Activated CD4-positive, alpha-beta T cell treated with anti-CD3 and anti-CD28 coated beads, Interleukin-2, amount 10 ng/mL, durations not matched to agents 24 days and 14 days (primary cell): ENCODE data around the gene GABRR1. TPM values are rescaled to one million over a fixed set of nuclear protein-coding genes. Genes with fewer than 3 reads are reported as not detected.
"Not testable (repeated sequence)": the region's sequence is repeated elsewhere in the genome, so short reads cannot be mapped to it uniquely, and the experiment has no call there.

Experiments used
- DNase-seq: peaks from one replicate; pipeline ENCODE4 v3.0.0; 2022
- H3K27ac Mint-ChIP-seq: one replicate; pipeline ENCODE4 v1.8.0; 2022; ENCODE audit warnings: mild to moderate bottlenecking, mixed read lengths
- H3K27me3 Mint-ChIP-seq: one replicate; pipeline ENCODE4 v1.8.0; 2022; ENCODE audit warnings: mixed read lengths
- H3K36me3 Mint-ChIP-seq: one replicate; pipeline ENCODE4 v1.8.0; 2022; ENCODE audit warnings: low read depth, mild to moderate bottlenecking, mixed read lengths
- H3K4me1 Mint-ChIP-seq: one replicate; pipeline ENCODE4 v1.8.0; 2021; ENCODE audit warnings: mixed read lengths
- H3K4me3 Mint-ChIP-seq: one replicate; pipeline ENCODE4 v1.8.0; 2022; ENCODE audit warnings: mild to moderate bottlenecking, moderate library complexity, mixed read lengths
- H3K9me3 Mint-ChIP-seq: one replicate; pipeline ENCODE4 v1.8.0; 2021; ENCODE audit warnings: mixed read lengths
- intact Hi-C: fragments of 100-400 bp; cut with micrococcal nuclease; formaldehyde crosslinking; loops from one replicate; pipeline ENCODE4 v1.15.1; 2023
- total RNA-seq: library from RNA; stranded (reverse); gene quantifications from 2 replicates; pipeline ENCODE4 v1.2.3, GENCODE V29; 2022

Gene GABRR1
- total RNA-seq, 1 donor from 2014 or later: not detected

DNA sequence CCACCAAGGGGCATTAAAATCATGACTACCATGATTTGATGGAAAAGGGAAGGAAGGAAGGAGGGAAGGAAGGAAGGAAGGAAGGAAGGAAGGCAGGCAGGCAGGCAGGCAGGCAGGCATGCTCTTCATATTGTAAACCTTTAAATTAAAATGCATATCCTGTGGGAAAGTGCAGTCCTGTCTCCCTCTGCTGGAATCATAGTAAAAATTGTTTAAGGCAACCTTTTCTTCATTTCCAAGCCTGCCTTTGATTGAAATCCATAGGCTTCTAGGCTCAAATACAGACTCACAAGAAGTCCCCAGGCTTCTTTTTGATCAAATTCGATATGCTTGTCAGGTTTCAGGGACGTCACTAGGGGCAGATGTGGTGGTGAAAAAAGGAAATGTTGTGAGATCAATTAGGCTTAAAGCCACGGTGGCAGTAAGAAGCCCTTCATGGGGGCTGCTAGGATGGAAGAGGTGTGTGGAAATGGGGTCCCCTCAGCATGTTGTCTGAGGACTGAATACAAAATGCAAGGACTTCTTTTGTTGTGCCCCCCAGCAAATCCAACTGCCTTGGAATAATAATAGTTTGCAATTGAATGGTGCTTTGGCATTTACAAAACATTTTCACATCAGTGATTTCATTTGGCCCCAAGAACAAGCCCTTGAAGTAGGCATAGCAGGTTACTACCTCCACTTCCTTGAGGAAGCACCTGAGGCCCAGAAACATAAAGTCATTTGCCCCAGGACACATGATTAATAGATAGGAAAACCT lies 25.6 kb upstream of the GABRR1 start:
- Mint-ChIP-seq H3K4me1 (peaks cover 9% of the 10 kb centered on the region), H3K9me3 (no peaks in the 10 kb centered on the region), H3K27me3 (peaks cover 18% of the 10 kb centered on the region), H3K36me3 (no peaks in the 10 kb centered on the region), H3K27ac (no peak overlapping the region), H3K4me3 (no peak overlapping the region)
- intact Hi-C loops: loop anchor here (2.0 to 5.0 kb wide), 2 partner anchors 120 to 260 kb away; no protein-coding TSS in a partner anchor
- no peak for DNase-seq

DNA sequence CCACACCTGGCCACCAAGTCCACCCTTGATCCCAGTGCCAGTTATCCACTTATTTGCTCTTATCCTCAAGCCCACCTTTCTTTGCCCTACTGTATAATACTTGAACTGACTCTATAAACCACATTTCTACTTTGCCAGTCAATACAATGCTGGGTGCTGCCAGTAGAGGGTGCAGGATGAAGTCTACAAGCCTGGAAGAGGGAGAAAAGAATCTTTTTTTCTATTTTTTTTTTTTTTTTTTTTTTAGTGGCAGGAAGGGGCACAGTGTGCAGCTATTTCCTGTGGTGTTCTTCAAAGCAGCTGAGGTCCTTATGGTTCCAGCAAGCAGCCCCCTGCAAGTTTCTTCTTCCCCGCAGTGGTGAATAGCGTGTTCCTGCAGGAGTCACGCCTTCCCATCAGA lies 22.2 kb upstream of the GABRR1 start:
- intact Hi-C loops: no loop called here
- peaks cover 4% of the 10 kb centered on the region for H3K9me3 Mint-ChIP-seq
- H3K27me3 Mint-ChIP-seq: peaks cover 26% of the 10 kb centered on the region
- peak; percentile 80 for DNase-seq
- H3K36me3 Mint-ChIP-seq: no peaks in the 10 kb centered on the region
- H3K4me3 Mint-ChIP-seq: no peak overlapping the region
- H3K4me1 Mint-ChIP-seq: peaks cover 9% of the 10 kb centered on the region
- no peak overlapping the region for H3K27ac Mint-ChIP-seq

DNA sequence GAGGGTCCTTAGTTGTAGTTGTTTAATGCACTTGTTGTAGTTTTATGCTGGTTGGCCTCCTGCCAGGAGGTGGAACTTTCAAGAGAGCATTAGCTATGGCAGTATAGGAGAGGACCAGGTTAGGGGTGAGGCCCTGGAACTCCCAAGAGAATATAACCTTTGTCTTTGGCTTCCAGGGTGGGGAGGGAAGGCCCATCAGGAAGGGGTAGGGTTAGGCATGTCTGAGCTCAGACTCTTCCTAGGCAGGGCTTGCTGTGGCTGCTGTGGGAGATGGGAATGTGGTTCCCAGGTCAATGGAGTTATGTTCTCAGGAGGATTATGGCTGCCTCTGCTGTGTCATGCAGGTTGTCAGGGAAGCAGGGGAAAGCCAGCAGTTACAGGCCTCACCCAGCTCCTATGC lies 20.0 kb upstream of the GABRR1 start:
- Mint-ChIP-seq H3K4me3 (no peak overlapping the region), H3K27me3 (peaks cover 35% of the 10 kb centered on the region), H3K4me1 (peaks cover 15% of the 10 kb centered on the region), H3K36me3 (no peaks in the 10 kb centered on the region), H3K27ac (no peak overlapping the region), H3K9me3 (peaks cover 4% of the 10 kb centered on the region)
- intact Hi-C loops: no loop called here
- DNase-seq: no peak

DNA sequence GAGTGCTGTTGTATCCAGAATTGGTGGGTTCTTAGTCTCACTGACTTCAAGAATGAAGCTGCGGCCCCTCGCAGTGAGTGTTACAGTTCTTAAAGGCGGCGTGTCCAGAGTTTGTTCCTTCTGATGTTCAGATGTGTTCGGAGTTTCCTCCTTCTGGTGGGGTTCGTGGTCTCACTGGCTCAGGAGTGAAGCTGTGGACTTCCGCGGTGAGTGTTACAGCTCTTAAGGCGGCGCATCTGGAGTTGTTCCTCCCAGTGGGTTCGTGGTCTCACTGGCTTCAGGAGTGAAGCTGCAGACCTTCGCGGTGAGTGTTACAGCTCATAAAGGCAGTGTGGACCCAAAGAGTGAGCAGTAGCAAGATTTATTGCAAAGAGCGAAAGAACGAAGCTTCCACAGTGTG lies 16.4 kb upstream of the GABRR1 start:
- H3K27ac Mint-ChIP-seq, H3K9me3 Mint-ChIP-seq, H3K4me1 Mint-ChIP-seq, intact Hi-C loops, DNase-seq, H3K36me3 Mint-ChIP-seq: not testable (repeated sequence)
- Mint-ChIP-seq H3K27me3 (peaks cover 39% of the 10 kb centered on the region), H3K4me3 (peak overlapping the region; percentile 69)

- Mint-ChIP-seq H3K4me3 (no peak overlapping the region), H3K4me1 (no peaks in the 10 kb centered on the region), H3K9me3 (no peaks in the 10 kb centered on the region), H3K36me3 (no peaks in the 10 kb centered on the region), H3K27ac (no peak overlapping the region), H3K27me3 (peaks cover 11% of the 10 kb centered on the region)
- intact Hi-C loops: no loop called here
- DNase-seq: no peak
Measured at GRCh38 chr6:89222712-89223039, 5.5 kb upstream of the GABRR1 start.

GRCh38 chr6:89221971-89222711 lies 5.0 kb upstream of the GABRR1 start:
- Mint-ChIP-seq H3K4me3 (no peak overlapping the region), H3K9me3 (no peaks in the 10 kb centered on the region), H3K27me3 (peaks cover 12% of the 10 kb centered on the region), H3K36me3 (no peaks in the 10 kb centered on the region), H3K4me1 (no peaks in the 10 kb centered on the region), H3K27ac (no peak overlapping the region)
- intact Hi-C loops: no loop called here
- DNase-seq: no peak

- Mint-ChIP-seq H3K36me3 (no peaks in the 10 kb centered on the region), H3K27me3 (peaks cover 15% of the 10 kb centered on the region), H3K4me3 (no peak overlapping the region), H3K27ac (no peak overlapping the region), H3K4me1 (no peaks in the 10 kb centered on the region), H3K9me3 (no peaks in the 10 kb centered on the region)
- intact Hi-C loops: no loop called here
- DNase-seq: no peak
Measured at GRCh38 chr6:89221129-89221528, 4.0 kb upstream of the GABRR1 start.

- no peak for DNase-seq
- no peaks in the 10 kb centered on the region for H3K9me3 Mint-ChIP-seq
- no peaks in the 10 kb centered on the region for H3K4me1 Mint-ChIP-seq
- intact Hi-C loops: no loop called here
- peaks cover 26% of the 10 kb centered on the region for H3K27me3 Mint-ChIP-seq
- H3K36me3 Mint-ChIP-seq: no peaks in the 10 kb centered on the region
- H3K27ac Mint-ChIP-seq: no peak overlapping the region
- H3K4me3 Mint-ChIP-seq: no peak overlapping the region
Measured at GRCh38 chr6:89216411-89216810, 747 bp downstream of the GABRR1 start.

DNA sequence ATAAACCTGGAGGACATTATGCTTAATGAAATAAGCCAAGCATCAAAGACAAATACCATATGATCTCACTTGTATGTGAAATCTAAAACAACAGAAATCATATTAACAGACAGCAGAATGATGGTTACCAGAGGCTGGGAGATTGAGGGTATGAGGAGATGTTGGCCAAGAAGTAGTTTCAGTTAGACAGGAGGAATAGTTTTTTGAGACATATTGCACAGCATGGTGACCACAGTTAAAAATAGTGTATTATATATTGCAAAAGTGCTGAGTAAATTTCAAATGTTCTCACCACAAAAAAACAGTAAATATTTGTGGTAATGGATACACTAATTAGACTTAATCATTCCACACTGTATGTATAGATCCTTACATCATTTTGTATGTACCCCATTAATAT lies 1.8 kb downstream of the GABRR1 start:
- Mint-ChIP-seq H3K27me3 (peaks cover 23% of the 10 kb centered on the region), H3K9me3 (no peaks in the 10 kb centered on the region), H3K4me1 (no peaks in the 10 kb centered on the region), H3K36me3 (no peaks in the 10 kb centered on the region), H3K27ac (no peak overlapping the region), H3K4me3 (no peak overlapping the region)
- no peak for DNase-seq
- intact Hi-C loops: no loop called here

DNA sequence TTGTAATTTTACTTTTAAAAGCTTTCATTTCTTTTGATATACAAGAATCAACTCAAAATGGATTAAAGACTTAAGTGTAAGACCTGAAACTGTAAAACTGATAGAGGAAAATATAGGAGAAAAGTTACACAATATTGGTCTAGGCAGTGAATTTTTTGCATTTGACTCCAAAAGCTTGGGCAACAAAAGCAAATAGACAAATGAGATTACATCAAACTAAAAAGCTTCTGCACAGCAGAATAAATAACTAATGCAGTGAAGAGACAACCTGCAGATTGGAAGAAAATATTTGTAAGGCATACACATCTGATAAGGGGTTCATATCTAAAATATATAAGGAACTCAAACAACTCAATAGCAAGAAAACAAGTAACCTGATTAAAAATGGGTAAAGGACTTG lies 3.0 kb downstream of the GABRR1 start:
- H3K4me1 Mint-ChIP-seq: no peaks in the 10 kb centered on the region
- H3K4me3 Mint-ChIP-seq: no peak overlapping the region
- no peak overlapping the region for H3K27ac Mint-ChIP-seq
- no peaks in the 10 kb centered on the region for H3K9me3 Mint-ChIP-seq
- peaks cover 20% of the 10 kb centered on the region for H3K27me3 Mint-ChIP-seq
- DNase-seq: no peak
- no peaks in the 10 kb centered on the region for H3K36me3 Mint-ChIP-seq
- intact Hi-C loops: no loop called here

DNA sequence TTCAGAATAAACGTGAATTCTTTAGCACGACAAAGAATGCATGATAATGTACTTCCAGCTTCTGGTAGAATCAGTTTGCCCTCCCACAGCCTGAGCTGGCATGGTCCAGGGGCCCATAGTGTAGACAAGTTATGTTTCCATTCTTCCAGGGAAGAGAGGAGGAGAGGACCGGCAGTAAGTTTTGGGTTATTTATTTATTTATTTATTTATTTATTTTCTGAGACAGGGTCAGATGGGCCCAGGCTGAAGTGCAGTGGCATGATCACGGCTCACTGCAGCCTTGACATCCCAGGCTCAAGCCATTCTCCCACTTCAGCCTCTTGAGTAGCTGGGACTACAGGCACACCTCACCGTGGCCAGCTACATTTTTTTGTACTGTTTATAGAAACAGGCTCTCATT lies 4.7 kb downstream of the GABRR1 start:
- no peak overlapping the region for H3K27ac Mint-ChIP-seq
- DNase-seq: no peak
- peaks cover 14% of the 10 kb centered on the region for H3K27me3 Mint-ChIP-seq
- no peaks in the 10 kb centered on the region for H3K9me3 Mint-ChIP-seq
- H3K4me3 Mint-ChIP-seq: no peak overlapping the region
- no peaks in the 10 kb centered on the region for H3K4me1 Mint-ChIP-seq
- no peaks in the 10 kb centered on the region for H3K36me3 Mint-ChIP-seq
- intact Hi-C loops: no loop called here

GRCh38 chr6:89209457-89209856 lies 7.7 kb downstream of the GABRR1 start:
- no peaks in the 10 kb centered on the region for H3K4me1 Mint-ChIP-seq
- intact Hi-C loops: no loop called here
- no peak overlapping the region for H3K4me3 Mint-ChIP-seq
- peaks cover 8% of the 10 kb centered on the region for H3K27me3 Mint-ChIP-seq
- no peaks in the 10 kb centered on the region for H3K9me3 Mint-ChIP-seq
- H3K27ac Mint-ChIP-seq: no peak overlapping the region
- H3K36me3 Mint-ChIP-seq: no peaks in the 10 kb centered on the region
- no peak for DNase-seq

DNA sequence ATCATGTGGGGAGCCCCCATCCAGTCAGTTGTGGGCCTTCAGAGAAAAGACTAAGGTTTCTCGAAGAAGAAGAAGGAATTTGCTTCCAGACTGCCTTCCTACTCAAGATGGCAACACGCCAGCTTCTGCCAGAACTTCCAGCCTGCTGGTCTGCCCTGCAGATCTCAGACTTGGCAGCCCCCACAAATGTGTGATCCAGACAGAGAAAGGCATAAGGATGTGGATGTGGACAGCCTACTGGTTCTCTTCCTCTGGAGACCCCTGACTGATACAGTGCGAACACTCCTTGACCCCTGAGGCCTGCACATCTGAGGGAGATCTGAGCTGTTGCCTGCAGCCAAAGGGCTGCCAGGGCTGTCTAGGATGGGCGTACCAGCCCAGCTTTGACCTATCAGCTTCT lies 8.6 kb downstream of the GABRR1 start:
- intact Hi-C loops: no loop called here
- no peak for DNase-seq
- Mint-ChIP-seq H3K4me1 (no peaks in the 10 kb centered on the region), H3K27ac (no peak overlapping the region), H3K9me3 (no peaks in the 10 kb centered on the region), H3K36me3 (no peaks in the 10 kb centered on the region), H3K27me3 (peaks cover 2% of the 10 kb centered on the region), H3K4me3 (no peak overlapping the region)

- Mint-ChIP-seq H3K36me3 (no peaks in the 10 kb centered on the region), H3K4me1 (no peaks in the 10 kb centered on the region), H3K27ac (no peak overlapping the region), H3K4me3 (no peak overlapping the region), H3K9me3 (no peaks in the 10 kb centered on the region), H3K27me3 (no peaks in the 10 kb centered on the region)
- no peak for DNase-seq
- intact Hi-C loops: no loop called here
Measured at GRCh38 chr6:89205819-89206218, 11.3 kb downstream of the GABRR1 start.

DNA sequence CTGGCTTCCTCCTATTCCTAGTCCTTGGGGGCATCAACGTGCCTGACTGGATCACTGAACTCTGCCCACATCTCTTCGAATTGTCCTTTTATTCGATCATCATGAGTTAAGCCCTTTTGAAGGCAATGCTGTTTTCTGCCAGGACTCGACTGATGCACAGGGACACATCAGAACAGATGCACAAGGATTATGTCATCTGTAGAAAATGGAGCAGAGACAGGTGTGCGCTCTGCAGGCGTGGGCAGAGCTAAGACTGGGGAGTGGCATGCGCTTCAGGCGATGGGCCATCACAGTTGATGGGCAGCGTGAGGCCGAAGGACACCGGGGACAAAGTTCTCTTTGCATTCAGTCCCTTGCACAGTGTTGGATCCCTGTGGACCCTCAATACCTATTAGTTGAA lies 13.1 kb downstream of the GABRR1 start:
- Mint-ChIP-seq H3K9me3 (no peaks in the 10 kb centered on the region), H3K27ac (no peak overlapping the region)
- intact Hi-C loops: no loop called here

More for the DNA sequence above, 13.1 kb downstream of the GABRR1 start:
- no peaks in the 10 kb centered on the region for H3K27me3 Mint-ChIP-seq
- H3K4me3 Mint-ChIP-seq: no peak overlapping the region
- no peaks in the 10 kb centered on the region for H3K36me3 Mint-ChIP-seq
- no peaks in the 10 kb centered on the region for H3K4me1 Mint-ChIP-seq
- DNase-seq: no peak
